Right lobe of liver (tissue), 6 donors: ENCODE measurements around the gene RAB28. TPM values are rescaled to one million over a fixed set of nuclear protein-coding genes. Genes with fewer than 3 reads are reported as not detected.
A peak's percentile ranks its signal among the peaks of the same experiment; 100 is the strongest.

Experiments
- ATAC-seq, 4 donors: fragments of 200-7000 bp; cut with Tn5 transposase; one replicate each; pipeline ENCODE4 v1.9.1; 2020; ENCODE audit warnings: mild to moderate bottlenecking in 4 of 4, moderate library complexity in 4 of 4
- DNase-seq, 3 donors: peaks; one replicate each; pipeline ENCODE4 v3.0.0-alpha.2; 2020
- H3K27ac ChIP-seq, 3 donors: fragments of 200-600 bp; one replicate each; pipeline ENCODE4 v1.8.0; 2022
- H3K27me3 ChIP-seq, 2 donors: fragments of 200-600 bp; one replicate each; pipeline ENCODE4 v1.8.0; 2022
- H3K36me3 ChIP-seq, 4 donors: fragments of 200-600 bp; sonication (generic) in 1 of 4; one replicate each; pipeline versions ENCODE4 v1.5.1 to v1.8.0; 2017 to 2022; ENCODE audit warnings: control low read depth in 1 of 4
- H3K4me1 ChIP-seq, 4 donors: fragments of 200-600 bp; sonication (generic) in 1 of 4; one replicate each; pipeline versions ENCODE4 v1.5.1 to v1.8.0; 2017 to 2022; ENCODE audit warnings: control low read depth in 1 of 4
- H3K4me3 ChIP-seq, 3 donors: fragments of 200-600 bp; one replicate each; pipeline ENCODE4 v1.8.0; 2022
- H3K9me3 ChIP-seq, 4 donors: fragments of 200-600 bp; sonication (generic) in 1 of 4; one replicate each; pipeline versions ENCODE4 v1.5.1 to v1.8.0; 2017 to 2022; ENCODE audit warnings: control low read depth in 1 of 4
- POLR2A ChIP-seq: fragments of 450-650 bp; IDR thresholded peaks from one replicate; pipeline ENCODE4 v1.6.1; 2017; ENCODE audit warnings: antibody characterized with exemption, mild to moderate bottlenecking
- WGBS: methylation state at CpG from one replicate; pipeline ENCODE4 v1.1.6; 2018; ENCODE audit warnings: low coverage, low lambda C conversion rate; ENCODE audit not compliant: insufficient coverage; ENCODE audit errors: missing lambda C conversion rate; 5-methylcytosine and 5-hydroxymethylcytosine counted together
- intact Hi-C, 2 donors: fragments of 100-400 bp; cut with DNase I; formaldehyde crosslinking; loops; one replicate each; pipeline versions ENCODE4 v1.11.2 to v1.14.1; 2022
- total RNA-seq, 6 experiments: library from RNA; depleted of rRNA in 2 of 6; stranded (reverse); fragments of >200 nt in 2 of 6; fragmentation: NEBNext Ultra II Directional in 3 of 6; extraction: Animal tissue kit (Norgen Biotek cat#: 25700) in 3 of 6; gene quantifications; one replicate each; pipeline versions ENCODE4 v1.1.0 to v1.2.4, GENCODE V29; 2016 to 2023
- TF ChIP-seq, protein P1 (sequence below), 4 donors: fragments of 200-600 bp in 3 of 4; fragments of 450-650 bp in 1 of 4; IDR thresholded peaks; one replicate each; pipeline versions ENCODE4 v1.5.1 to v1.8.0; 2016 to 2022; ENCODE audit warnings: antibody characterized with exemption in 4 of 4, mild to moderate bottlenecking in 2 of 4
- donor health status: DM: no; HTN: yes; CAD: no.
- donor health status: DM: no; HTN: no; CAD: no.
- donor health status: DM: no; HTN: no; CAD: no.
- donor health status: DM: no; HTN: yes; CAD: no.
- donor health status: DM: no; HTN: yes; CAD: no.

The RAB28 gene
- total RNA-seq, 6 experiments from 2014 or later: 3.8 to 5.8 (median 5.1) TPM

GRCh38 chr4:13427599-13428325 lies 56.4 kb downstream of the RAB28 start:
- DNase-seq: no peak

GRCh38 chr4:13415068-13415785 lies 68.9 kb downstream of the RAB28 start:
- DNase-seq: no peak
- no peaks in the 10 kb centered on the region for H3K27me3 ChIP-seq
- TF ChIP-seq POLR2A: no peak
- TF ChIP-seq, protein P1, sequence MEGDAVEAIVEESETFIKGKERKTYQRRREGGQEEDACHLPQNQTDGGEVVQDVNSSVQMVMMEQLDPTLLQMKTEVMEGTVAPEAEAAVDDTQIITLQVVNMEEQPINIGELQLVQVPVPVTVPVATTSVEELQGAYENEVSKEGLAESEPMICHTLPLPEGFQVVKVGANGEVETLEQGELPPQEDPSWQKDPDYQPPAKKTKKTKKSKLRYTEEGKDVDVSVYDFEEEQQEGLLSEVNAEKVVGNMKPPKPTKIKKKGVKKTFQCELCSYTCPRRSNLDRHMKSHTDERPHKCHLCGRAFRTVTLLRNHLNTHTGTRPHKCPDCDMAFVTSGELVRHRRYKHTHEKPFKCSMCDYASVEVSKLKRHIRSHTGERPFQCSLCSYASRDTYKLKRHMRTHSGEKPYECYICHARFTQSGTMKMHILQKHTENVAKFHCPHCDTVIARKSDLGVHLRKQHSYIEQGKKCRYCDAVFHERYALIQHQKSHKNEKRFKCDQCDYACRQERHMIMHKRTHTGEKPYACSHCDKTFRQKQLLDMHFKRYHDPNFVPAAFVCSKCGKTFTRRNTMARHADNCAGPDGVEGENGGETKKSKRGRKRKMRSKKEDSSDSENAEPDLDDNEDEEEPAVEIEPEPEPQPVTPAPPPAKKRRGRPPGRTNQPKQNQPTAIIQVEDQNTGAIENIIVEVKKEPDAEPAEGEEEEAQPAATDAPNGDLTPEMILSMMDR (IDR thresholded peaks at IDR 0.05): no peak
- 93% methylated on average over 3 of the region's 32 CpGs for WGBS
- intact Hi-C loops: no loop called here
- H3K9me3 ChIP-seq: no peaks in the 10 kb centered on the region
- no peak overlapping the region for H3K4me3 ChIP-seq
- no peak for ATAC-seq
- H3K36me3 ChIP-seq: no peaks in the 10 kb centered on the region
- H3K4me1 ChIP-seq: no peaks in the 10 kb centered on the region
- H3K27ac ChIP-seq: no peak overlapping the region

More at GRCh38 chr4:13427599-13428325, 56.4 kb downstream of the RAB28 start:
- TF ChIP-seq, protein P1 (IDR thresholded peaks at IDR 0.05): no peak
- TF ChIP-seq POLR2A: no peak
- H3K36me3 ChIP-seq: no peaks in the 10 kb centered on the region
- no peaks in the 10 kb centered on the region for H3K27me3 ChIP-seq
- no peaks in the 10 kb centered on the region for H3K9me3 ChIP-seq
- H3K4me1 ChIP-seq: no peaks in the 10 kb centered on the region
- no peak overlapping the region for H3K4me3 ChIP-seq
- 69% methylated on average over 15 of the region's 20 CpGs for WGBS
- peak in 3 of 4 donors; percentile 46 to 74 (median 67) for ATAC-seq
- intact Hi-C loops: no loop called here
- H3K27ac ChIP-seq: no peak overlapping the region

DNA sequence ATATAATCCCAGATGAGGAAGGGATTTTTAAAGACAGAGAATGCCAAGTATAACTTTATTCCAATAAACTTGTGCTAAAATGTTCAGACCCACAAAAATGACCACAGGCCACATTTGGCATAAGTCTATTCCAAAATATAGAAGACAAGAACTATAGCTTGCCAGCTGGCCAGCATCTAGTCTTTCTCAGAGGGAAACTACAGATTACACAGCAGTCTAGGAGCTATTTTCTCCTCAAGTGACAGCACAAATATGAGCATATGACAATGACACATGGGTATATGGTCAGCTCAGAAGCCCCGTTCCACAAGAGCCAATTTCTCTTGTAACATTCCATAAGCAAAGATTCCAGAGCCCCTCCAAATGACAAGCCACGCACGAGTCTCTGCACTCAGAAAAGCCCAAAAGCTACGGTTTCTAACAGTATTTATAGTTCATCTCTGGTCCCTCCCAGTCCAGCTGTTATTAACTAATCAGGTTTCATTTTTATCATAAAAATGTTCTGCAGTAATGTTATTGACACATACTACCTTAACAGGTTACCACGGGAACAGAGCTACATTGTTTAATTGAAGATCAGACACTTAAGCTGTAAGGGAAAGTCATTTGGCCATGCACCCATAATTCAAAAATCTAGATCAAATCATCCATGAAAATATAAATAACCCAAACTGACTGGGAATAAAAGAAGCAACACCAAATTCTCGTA lies 70.3 kb downstream of the RAB28 start:
- intact Hi-C loops: no loop called here
- no peak for ATAC-seq
- no peak for DNase-seq
- TF ChIP-seq, protein P1 (IDR thresholded peaks at IDR 0.05): no peak
- TF ChIP-seq POLR2A: no peak
- no peaks in the 10 kb centered on the region for H3K27me3 ChIP-seq
- no peaks in the 10 kb centered on the region for H3K4me1 ChIP-seq
- no peak overlapping the region for H3K4me3 ChIP-seq
- 77% methylated on average over 6 of the region's 6 CpGs for WGBS
- H3K27ac ChIP-seq: no peak overlapping the region
- no peaks in the 10 kb centered on the region for H3K9me3 ChIP-seq
- H3K36me3 ChIP-seq: no peaks in the 10 kb centered on the region

DNA sequence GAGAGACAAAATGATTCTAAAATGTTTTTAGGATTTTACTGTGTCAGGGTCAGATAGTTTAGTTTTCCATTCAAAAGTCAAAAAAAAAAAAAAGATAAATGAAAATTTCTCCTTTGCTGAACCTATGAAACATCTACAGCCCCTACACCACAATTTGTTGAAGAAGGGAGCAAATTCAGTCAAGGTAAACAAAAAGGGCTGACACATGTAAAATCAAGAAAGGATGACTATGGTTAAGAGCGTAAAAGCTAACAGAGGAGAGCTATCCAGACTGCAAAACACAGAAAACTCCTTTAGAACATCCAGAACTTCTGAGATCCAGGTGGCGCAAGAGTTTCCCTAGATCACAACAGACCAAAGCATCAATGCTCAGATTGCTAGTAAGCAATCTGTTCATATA lies 72.2 kb downstream of the RAB28 start:
- WGBS: 50% methylated on average over 2 of the region's 2 CpGs
- no peaks in the 10 kb centered on the region for H3K4me1 ChIP-seq
- H3K27me3 ChIP-seq: no peaks in the 10 kb centered on the region
- no peak for DNase-seq
- H3K27ac ChIP-seq: no peak overlapping the region
- H3K36me3 ChIP-seq: no peaks in the 10 kb centered on the region
- H3K4me3 ChIP-seq: no peak overlapping the region
- intact Hi-C loops: no loop called here
- TF ChIP-seq, protein P1 (IDR thresholded peaks at IDR 0.05): no peak
- TF ChIP-seq POLR2A: no peak
- ATAC-seq: no peak
- no peaks in the 10 kb centered on the region for H3K9me3 ChIP-seq
